T-helper 1 cell treated with Interleukin-12 subunit alpha and Interleukin-12 subunit beta and Interleukin-4 antibody, amounts not matched to agents 30 ng/mL and 1 ng/mL, for 36 hours (primary cell): ENCODE results near the gene LMAN1L. TPM values are rescaled to one million over a fixed set of nuclear protein-coding genes. Genes with fewer than 3 reads are reported as not detected.

Experiments
- intact Hi-C: fragments of 100-400 bp; cut with micrococcal nuclease; formaldehyde crosslinking; loops from one replicate; pipeline ENCODE4 v1.15.1; 2024
- total RNA-seq: library from RNA; stranded (reverse); gene quantifications from 2 replicates; pipeline ENCODE4 v1.2.3, GENCODE V29; 2022

LMAN1L gene
- total RNA-seq, 1 donor from 2014 or later: 3.8 TPM

DNA sequence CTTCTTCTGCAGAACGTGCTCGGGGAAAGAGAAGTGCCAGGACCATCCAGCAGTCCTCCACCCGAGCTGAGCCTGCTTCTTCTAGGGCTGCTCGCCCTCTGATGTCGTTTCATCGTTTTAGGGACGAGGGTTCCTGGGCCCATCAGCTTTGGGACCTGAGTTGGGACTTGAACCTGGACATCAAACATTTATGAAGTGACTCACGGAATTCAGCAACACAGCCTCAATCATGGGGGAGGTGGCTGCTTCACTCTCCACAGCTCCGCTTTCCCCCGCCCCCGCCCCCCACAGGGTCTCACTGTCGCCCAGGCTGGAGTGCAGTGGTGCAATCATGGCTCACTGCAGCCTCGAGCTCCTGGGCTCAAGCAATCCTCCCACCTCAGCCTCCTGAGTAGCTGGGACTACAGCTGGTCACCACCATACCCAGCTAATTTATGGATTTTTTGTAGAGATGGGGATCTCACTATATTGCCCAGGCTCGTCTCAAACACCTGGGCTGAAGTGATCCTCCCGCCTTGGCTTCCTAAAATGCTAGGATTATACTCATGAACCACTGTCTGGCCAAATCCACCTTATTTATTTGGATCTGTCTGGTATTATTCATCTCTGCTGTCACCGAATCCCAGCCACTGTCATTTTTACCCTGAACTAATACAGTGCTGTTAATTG, 61.3 kb downstream of the LMAN1L start:
- intact Hi-C loops: loop anchor here (1.0 to 2.0 kb wide), 12 partner anchors 15 to 751 kb away; partner anchors contain the start of genes COX5A, FAM219B, MAN2C1 and PPCDC

Other genes with a start within 250 kb of the LMAN1L start
- 102 and 109 TPM in 2 replicates for gene CLK3, start 197.0 kb upstream of the LMAN1L start, total RNA-seq
- gene EDC3, start 116.8 kb upstream of the LMAN1L start, total RNA-seq: 41.7 and 51.2 TPM in 2 replicates
- gene CYP1A1, start 87.3 kb upstream of the LMAN1L start, total RNA-seq: 0.42 and 0.46 TPM in 2 replicates
- not detected in 2 replicates for gene CYP1A2, start 64.0 kb upstream of the LMAN1L start, total RNA-seq
- gene CSK, start 30.8 kb upstream of the LMAN1L start, total RNA-seq: 461 and 477 TPM in 2 replicates
- 0.91 and 1.4 TPM in 2 replicates for gene CPLX3, start 13.8 kb downstream of the LMAN1L start, total RNA-seq
- gene ULK3, start 30.3 kb downstream of the LMAN1L start, total RNA-seq: 57.9 and 58.0 TPM in 2 replicates
- gene SCAMP2, start 60.5 kb downstream of the LMAN1L start, total RNA-seq: 155 and 156 TPM in 2 replicates
- 68.1 and 69.2 TPM in 2 replicates for gene MPI, start 77.2 kb downstream of the LMAN1L start, total RNA-seq
- gene FAM219B, start 94.0 kb downstream of the LMAN1L start, total RNA-seq: 92.8 and 111 TPM in 2 replicates
- 205 and 208 TPM in 2 replicates for gene COX5A, start 125.2 kb downstream of the LMAN1L start, total RNA-seq
- gene RPP25, start 143.9 kb downstream of the LMAN1L start, total RNA-seq: 5.4 and 6.0 TPM in 2 replicates
- gene SCAMP5, start 182.7 kb downstream of the LMAN1L start, total RNA-seq: 0.98 and 1.4 TPM in 2 replicates
- 39.6 and 41.3 TPM in 2 replicates for gene PPCDC, start 210.8 kb downstream of the LMAN1L start, total RNA-seq